Activated naive CD4-positive, alpha-beta T cell treated with anti-CD3 and anti-CD28 coated beads for 36 hours (primary cell): ENCODE data around the gene VPS13C. TPM values are rescaled to one million over a fixed set of nuclear protein-coding genes. Genes with fewer than 3 reads are reported as not detected.

ENCODE experiments used
- CTCF ChIA-PET: fragments of 350-600 bp; sonication (Branson Sonifier 250); formaldehyde crosslinking; loops from one replicate; lab custom pipeline; 2021; ENCODE audit warnings: antibody characterized with exemption; lab: Charles Lee
- DNase-seq: peaks from one replicate; pipeline ENCODE4 v3.0.0-alpha.2; 2020
- H3K27ac Mint-ChIP-seq: one replicate; pipeline ENCODE4 v1.8.0; 2021; ENCODE audit warnings: mild to moderate bottlenecking, mixed read lengths
- H3K27me3 Mint-ChIP-seq: one replicate; pipeline ENCODE4 v1.8.0; 2021; ENCODE audit warnings: low read depth, mixed read lengths
- H3K36me3 Mint-ChIP-seq: one replicate; pipeline ENCODE4 v1.8.0; 2021; ENCODE audit warnings: low read depth, mixed read lengths
- H3K4me1 Mint-ChIP-seq: one replicate; pipeline ENCODE4 v1.8.0; 2021; ENCODE audit warnings: low read depth, mixed read lengths
- H3K4me3 Mint-ChIP-seq: one replicate; pipeline ENCODE4 v1.8.0; 2021; ENCODE audit warnings: mild to moderate bottlenecking, moderate library complexity, mixed read lengths
- H3K9me3 Mint-ChIP-seq: one replicate; pipeline ENCODE4 v1.8.0; 2021; ENCODE audit warnings: mixed read lengths
- intact Hi-C: fragments of 100-400 bp; cut with micrococcal nuclease; formaldehyde crosslinking; loops from one replicate; pipeline ENCODE4 v1.15.1; 2023
- total RNA-seq, 2 experiments: library from RNA; stranded (reverse); gene quantifications; one replicate each; pipeline ENCODE4 v1.2.3, GENCODE V29; 2021

Gene VPS13C
- total RNA-seq, 2 experiments from 2014 or later: 37.4 to 38.0 TPM

DNA sequence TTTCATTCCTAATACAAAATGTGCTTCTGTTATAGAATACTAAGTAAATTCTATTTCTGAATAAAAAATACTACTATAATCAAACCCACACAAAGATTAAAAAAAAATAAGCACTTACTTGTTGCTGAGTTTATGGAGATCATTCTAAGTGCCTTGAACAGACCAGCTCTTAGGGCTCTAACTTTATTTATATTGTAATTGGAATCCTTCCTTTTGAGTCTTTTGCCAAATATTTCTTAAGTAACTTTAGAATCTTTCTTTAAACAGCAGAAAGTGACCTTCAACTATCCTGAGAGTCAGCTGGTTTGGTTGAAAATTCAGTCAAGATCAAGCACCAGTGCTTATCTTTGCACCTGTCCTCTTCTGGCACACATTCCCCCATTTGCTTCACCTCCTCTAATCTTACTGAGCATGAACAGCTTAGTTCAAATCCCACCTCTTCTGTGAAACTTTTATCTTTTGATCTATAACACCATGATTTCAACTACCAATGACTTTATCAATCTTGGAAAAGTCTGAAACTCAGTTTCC is 149.3 kb downstream of the VPS13C start:
- CTCF ChIA-PET: no interaction called here
- H3K36me3 Mint-ChIP-seq: peaks cover 44% of the 10 kb centered on the region
- H3K4me3 Mint-ChIP-seq: no peak overlapping the region
- intact Hi-C loops: no loop called here
- H3K9me3 Mint-ChIP-seq: no peaks in the 10 kb centered on the region
- DNase-seq: no peak
- H3K4me1 Mint-ChIP-seq: no peaks in the 10 kb centered on the region
- H3K27ac Mint-ChIP-seq: no peak overlapping the region
- H3K27me3 Mint-ChIP-seq: no peaks in the 10 kb centered on the region

DNA sequence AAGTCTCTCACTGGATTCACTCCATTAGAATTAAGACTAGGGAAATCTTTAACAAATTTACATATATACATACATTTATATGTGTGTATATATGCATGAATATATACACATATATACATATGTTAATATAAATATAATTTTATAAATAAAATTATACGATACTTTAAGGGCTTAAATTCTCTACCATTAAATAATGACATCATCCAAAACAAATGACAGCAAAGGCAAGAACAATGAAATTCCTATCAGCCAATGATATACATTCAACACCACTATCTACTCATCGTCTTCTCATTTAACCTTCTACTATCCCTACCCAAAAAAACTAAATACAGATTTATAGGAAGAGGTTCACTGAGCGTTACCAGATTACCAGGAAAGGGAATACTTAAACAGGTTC is 152.0 kb downstream of the VPS13C start:
- Mint-ChIP-seq H3K36me3 (peaks cover 51% of the 10 kb centered on the region), H3K27me3 (no peaks in the 10 kb centered on the region), H3K4me3 (no peak overlapping the region), H3K9me3 (peaks cover 6% of the 10 kb centered on the region), H3K27ac (no peak overlapping the region), H3K4me1 (no peaks in the 10 kb centered on the region)
- CTCF ChIA-PET: no interaction called here
- DNase-seq: no peak
- intact Hi-C loops: no loop called here

DNA sequence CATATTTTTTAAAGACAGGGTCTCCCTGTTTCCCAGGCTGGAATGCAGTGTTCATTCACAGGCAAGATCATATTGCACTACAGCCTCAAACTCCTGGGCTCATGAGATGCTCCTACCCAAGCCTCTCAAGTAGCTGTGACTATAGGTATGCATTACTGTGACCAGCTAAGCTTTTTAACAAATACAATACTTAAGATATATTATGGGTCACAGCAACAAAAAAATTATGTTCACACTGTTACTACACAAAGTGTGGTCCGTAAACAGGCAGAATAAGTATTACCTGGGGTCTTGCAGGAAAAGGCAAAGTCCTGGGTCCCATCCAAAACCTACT is 152.5 kb downstream of the VPS13C start:
- Mint-ChIP-seq H3K9me3 (peaks cover 8% of the 10 kb centered on the region), H3K4me1 (no peaks in the 10 kb centered on the region), H3K27me3 (no peaks in the 10 kb centered on the region), H3K27ac (no peak overlapping the region), H3K36me3 (peaks cover 52% of the 10 kb centered on the region), H3K4me3 (no peak overlapping the region)
- intact Hi-C loops: no loop called here
- DNase-seq: no peak
- CTCF ChIA-PET: no interaction called here

DNA sequence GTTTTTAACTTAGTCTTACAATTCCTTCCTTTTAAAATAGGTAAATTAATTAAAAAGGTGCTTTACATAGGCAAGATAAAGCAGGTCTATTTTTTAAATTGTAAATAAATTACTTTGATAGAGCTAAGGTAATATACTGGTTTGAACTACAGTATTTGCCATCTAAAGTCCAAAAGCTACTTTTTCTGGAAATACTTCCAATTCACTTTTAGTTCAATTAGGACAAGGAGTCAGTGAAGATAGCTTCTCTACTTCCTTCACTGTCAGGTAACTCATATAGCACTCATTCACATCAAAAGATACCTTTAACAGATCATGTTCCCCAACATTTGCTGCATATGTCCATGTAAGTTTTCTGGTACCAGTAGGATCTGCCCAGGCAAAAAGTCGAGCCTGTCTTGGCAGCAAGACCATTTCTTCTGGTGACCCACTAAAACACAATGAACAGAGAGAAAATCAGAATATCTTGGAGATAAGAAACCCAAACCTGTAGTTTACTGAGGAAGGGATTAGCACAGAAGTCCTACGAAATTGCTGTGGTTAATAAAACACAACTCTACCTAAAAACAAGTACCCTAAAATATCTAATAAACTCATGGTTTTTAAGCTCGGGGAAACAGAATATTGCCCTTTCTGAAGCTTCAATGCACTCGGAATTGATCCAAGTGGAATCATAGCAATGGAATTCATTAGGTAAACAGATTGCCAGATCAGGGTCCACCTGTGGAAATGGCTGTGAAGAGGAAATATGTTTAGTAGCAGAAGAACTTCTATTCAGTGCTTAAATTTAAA is 153.1 kb downstream of the VPS13C start:
- Mint-ChIP-seq H3K4me1 (no peaks in the 10 kb centered on the region), H3K27me3 (no peaks in the 10 kb centered on the region), H3K9me3 (peaks cover 12% of the 10 kb centered on the region), H3K27ac (no peak overlapping the region), H3K36me3 (peaks cover 58% of the 10 kb centered on the region), H3K4me3 (no peak overlapping the region)
- CTCF ChIA-PET: no interaction called here
- intact Hi-C loops: no loop called here
- no peak for DNase-seq

DNA sequence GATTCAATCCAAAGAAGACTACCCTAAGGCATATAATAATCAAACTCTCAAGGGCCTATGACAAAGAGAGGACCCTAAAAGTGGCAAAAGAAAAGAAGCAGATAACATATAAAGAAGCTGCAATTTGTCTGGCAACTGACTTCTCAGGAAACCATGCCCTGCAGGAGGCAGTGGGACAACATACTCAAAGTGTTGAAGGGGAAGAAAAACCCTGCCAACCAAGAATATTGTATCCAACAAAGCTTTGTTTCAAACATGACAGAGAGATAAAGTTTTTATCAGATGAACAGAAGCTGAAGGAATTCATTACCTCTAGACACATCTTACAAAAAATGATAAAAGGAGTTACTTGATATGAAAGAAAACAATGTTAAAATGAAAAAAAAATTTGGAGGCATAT is 167.1 kb downstream of the VPS13C start:
- Mint-ChIP-seq H3K27me3 (no peaks in the 10 kb centered on the region), H3K4me1 (peaks cover 2% of the 10 kb centered on the region), H3K36me3 (peaks cover 53% of the 10 kb centered on the region), H3K4me3 (no peak overlapping the region), H3K9me3 (peaks cover 30% of the 10 kb centered on the region), H3K27ac (no peak overlapping the region)
- intact Hi-C loops: no loop called here
- DNase-seq: no peak
- CTCF ChIA-PET: interaction anchor here (0.6 kb wide), 1 partner anchor 180 kb away, joined by 3 read pairs; no protein-coding TSS in a partner anchor

DNA sequence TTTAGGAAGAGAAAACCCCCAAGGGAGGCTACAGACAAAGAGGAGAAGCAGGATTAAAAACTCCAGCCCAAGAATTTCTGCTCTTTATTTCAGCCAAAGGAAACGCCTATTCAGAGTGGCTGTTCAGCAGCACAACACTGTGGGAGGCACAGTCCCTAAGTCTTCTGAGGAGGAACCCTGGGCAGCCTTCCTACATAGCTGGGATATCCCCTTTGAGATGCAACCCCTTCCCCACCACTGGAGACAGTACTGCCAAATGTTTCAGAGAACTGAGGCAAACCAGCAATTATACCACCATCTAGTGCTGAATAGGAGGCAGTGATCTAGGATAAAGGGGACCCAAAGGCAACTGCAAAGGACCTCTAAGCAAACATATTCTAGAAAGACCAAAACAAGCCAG is 168.1 kb downstream of the VPS13C start:
- peaks cover 45% of the 10 kb centered on the region for H3K36me3 Mint-ChIP-seq
- H3K4me3 Mint-ChIP-seq: no peak overlapping the region
- no peaks in the 10 kb centered on the region for H3K27me3 Mint-ChIP-seq
- no peak overlapping the region for H3K27ac Mint-ChIP-seq
- H3K9me3 Mint-ChIP-seq: peaks cover 28% of the 10 kb centered on the region
- DNase-seq: no peak
- H3K4me1 Mint-ChIP-seq: peaks cover 2% of the 10 kb centered on the region
- CTCF ChIA-PET: interaction anchor here (0.7 kb wide), 1 partner anchor 181 kb away, joined by 3 read pairs; no protein-coding TSS in a partner anchor
- intact Hi-C loops: no loop called here

DNA sequence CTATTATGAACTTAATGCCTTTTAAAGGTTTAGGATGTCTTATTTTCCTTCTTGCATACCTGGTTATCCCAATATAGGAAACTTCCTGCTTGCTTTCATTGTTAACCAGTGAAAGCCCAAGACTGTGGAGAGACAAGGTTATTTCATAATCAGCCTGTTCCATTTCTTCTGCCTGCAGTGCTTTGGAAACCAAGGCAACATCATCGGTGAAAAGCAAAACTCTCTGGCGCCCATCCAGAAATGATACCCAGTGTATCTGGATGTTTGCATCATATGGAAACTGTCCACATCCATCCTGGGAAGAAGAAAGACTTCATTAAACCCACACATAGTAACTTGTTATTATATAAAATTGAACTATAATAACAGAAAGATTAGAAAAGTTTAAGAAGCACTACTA is 170.1 kb downstream of the VPS13C start:
- intact Hi-C loops: no loop called here
- CTCF ChIA-PET: no interaction called here
- Mint-ChIP-seq H3K36me3 (peaks cover 35% of the 10 kb centered on the region), H3K27me3 (no peaks in the 10 kb centered on the region), H3K27ac (no peak overlapping the region), H3K4me3 (no peak overlapping the region), H3K9me3 (peaks cover 19% of the 10 kb centered on the region), H3K4me1 (peaks cover 2% of the 10 kb centered on the region)
- DNase-seq: no peak

DNA sequence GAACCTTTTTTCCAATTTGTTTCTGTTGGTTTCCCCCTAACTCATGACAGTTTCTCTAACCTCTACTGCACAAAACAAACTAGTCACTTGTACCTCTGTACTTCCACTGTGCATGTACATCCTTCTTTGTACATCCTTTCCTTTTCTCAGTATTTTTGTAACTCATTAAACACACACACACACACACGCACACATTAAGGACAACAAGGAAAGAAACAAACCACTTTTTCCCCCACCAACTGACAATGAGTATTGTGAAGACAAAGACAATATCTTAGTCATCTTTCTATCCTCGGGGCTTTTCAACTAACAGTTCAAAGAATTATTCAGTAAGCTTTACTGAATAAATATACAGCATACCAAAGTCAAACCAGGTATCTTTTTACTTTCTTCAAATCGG is 170.5 kb downstream of the VPS13C start:
- no peak for DNase-seq
- intact Hi-C loops: no loop called here
- Mint-ChIP-seq H3K4me3 (no peak overlapping the region), H3K27me3 (no peaks in the 10 kb centered on the region), H3K9me3 (peaks cover 15% of the 10 kb centered on the region), H3K27ac (no peak overlapping the region), H3K36me3 (peaks cover 31% of the 10 kb centered on the region), H3K4me1 (peaks cover 2% of the 10 kb centered on the region)
- CTCF ChIA-PET: no interaction called here

DNA sequence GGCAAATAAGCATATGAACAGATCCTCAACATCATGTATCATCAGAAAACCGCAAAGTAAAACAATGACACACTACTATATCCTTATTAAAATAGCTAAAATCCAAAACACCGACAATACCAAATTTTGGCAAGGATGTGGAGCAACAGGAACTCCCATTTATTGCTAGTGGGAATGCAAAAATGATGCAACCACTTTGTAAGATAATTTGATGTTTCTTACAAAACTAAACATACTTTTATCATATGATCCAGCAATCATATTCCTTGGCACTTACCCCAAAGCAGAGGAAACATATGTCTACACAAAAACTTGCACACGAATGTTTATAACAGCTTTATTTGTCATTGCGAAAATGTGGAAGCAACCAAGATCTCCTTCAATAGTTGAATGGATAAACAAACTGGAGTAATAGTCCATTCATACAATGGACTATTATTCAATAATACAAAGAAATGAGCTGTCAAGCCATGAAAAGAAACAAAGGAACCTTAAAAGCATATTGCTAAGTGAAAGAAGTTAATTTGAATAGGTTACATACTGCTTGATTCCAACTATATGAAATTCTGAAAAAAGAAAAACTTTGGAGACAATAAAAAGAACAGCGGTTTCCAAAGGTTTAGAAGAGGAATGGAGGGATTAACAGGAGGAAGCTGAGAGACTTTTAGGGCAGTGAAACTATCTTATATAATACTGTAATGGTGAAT is 172.0 kb downstream of the VPS13C start:
- no peak overlapping the region for H3K4me3 Mint-ChIP-seq
- CTCF ChIA-PET: no interaction called here
- peaks cover 18% of the 10 kb centered on the region for H3K36me3 Mint-ChIP-seq
- peaks cover 6% of the 10 kb centered on the region for H3K9me3 Mint-ChIP-seq
- intact Hi-C loops: no loop called here
- H3K27me3 Mint-ChIP-seq: no peaks in the 10 kb centered on the region
- H3K27ac Mint-ChIP-seq: no peak overlapping the region
- DNase-seq: no peak
- H3K4me1 Mint-ChIP-seq: peaks cover 2% of the 10 kb centered on the region

DNA sequence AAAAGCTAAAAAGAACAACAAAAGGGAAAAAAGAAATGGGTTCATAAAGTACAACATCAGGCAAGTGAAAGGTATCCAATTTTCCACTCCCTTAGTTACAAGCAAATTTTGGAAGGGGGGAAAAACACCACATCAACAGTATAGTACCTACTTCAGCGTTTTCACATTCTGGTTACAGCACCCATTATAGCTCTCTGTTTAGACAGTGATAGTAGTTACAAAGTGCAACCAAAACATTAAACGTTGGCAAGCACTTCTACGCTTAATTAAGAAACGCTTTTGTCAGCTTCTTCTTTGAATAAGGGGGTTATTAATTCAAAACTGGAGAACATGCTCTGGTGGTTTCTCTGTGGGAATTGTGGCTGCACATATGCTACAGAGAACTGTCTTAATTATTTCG is 180.2 kb downstream of the VPS13C start:
- Mint-ChIP-seq H3K4me1 (no peaks in the 10 kb centered on the region), H3K9me3 (no peaks in the 10 kb centered on the region), H3K27ac (no peak overlapping the region), H3K4me3 (no peak overlapping the region), H3K36me3 (peaks cover 10% of the 10 kb centered on the region), H3K27me3 (no peaks in the 10 kb centered on the region)
- intact Hi-C loops: no loop called here
- CTCF ChIA-PET: no interaction called here
- no peak for DNase-seq

DNA sequence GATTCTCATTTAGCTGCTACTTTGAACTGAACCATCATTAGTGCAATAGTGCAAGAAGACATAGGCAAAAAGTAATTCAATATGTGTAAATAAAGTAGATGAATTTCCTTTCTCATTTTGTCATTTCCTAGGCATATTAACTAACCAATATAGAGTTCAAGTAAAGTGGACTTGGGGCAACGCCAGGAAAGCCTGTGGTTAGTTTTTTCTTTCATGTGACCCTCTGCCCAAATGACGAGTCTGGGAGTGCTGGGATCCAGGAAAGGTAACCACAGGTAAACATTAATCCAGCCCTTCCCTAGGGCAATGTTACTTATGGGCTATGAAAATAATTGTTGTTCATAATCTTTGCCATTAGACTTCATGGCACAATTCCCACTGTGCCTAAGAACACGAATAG is 181.0 kb downstream of the VPS13C start:
- Mint-ChIP-seq H3K9me3 (no peaks in the 10 kb centered on the region), H3K4me1 (no peaks in the 10 kb centered on the region), H3K36me3 (peaks cover 10% of the 10 kb centered on the region), H3K4me3 (no peak overlapping the region), H3K27me3 (no peaks in the 10 kb centered on the region), H3K27ac (no peak overlapping the region)
- no peak for DNase-seq
- CTCF ChIA-PET: interaction anchor here (0.7 kb wide), 1 partner anchor 471 kb away, joined by 3 read pairs; no protein-coding TSS in a partner anchor
- intact Hi-C loops: no loop called here

DNA sequence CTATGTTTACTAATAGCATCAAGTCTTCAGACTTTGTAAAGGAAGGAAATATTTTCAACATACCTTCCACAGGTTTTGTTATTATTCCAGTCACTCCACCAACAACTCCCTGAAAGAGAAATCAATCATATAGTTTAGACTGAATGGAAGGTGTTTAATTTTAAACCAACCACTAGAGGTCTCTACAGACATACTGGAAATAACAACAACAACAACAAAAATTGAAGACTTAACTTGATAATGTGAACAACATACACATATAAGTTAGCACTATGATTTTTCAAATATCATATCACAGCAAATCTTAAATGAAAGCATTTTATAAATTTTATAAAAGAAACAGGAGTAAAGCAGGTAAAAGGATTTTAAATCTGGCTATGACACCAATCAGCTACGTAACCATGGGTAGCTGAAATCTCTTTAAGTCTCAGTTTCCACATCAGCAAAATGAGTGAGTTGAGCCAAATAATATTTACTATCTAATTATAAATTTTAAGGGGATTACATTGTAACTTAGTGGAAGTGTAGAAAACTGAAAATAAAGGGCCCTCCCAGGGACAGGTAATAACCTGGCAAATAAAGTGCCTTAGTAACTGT is 188.2 kb downstream of the VPS13C start:
- Mint-ChIP-seq H3K9me3 (no peaks in the 10 kb centered on the region), H3K27me3 (no peaks in the 10 kb centered on the region), H3K4me1 (no peaks in the 10 kb centered on the region), H3K4me3 (no peak overlapping the region), H3K27ac (no peak overlapping the region), H3K36me3 (peaks cover 35% of the 10 kb centered on the region)
- intact Hi-C loops: loop anchor here (1.0 kb wide), 1 partner anchor 199 kb away; no protein-coding TSS in a partner anchor
- CTCF ChIA-PET: interaction anchor here (0.9 kb wide), 2 partner anchors 195 to 205 kb away, joined by 3 read pairs; partner anchors contain the start of gene C2CD4A
- no peak for DNase-seq
